HL-60/S4 treated with retinoic acid at 250 ng/mL for 4 days and 3 days (cell line): Measurements from ENCODE around the gene PROSER2.

ENCODE experiments used
- in situ Hi-C: fragments of 300-500 bp; cut with MboI; formaldehyde crosslinking; loops from 2 replicates; pipeline ENCODE4 v1.7.0; 2022; ENCODE audit warnings: low sequenced_read_pairs

The PROSER2 gene

GRCh38 chr10:11866199-11866925 is 43.2 kb downstream of the PROSER2 start:
- in situ Hi-C loops: no loop called here

- in situ Hi-C loops: no loop called here
These were observed 46.1 kb downstream of the PROSER2 start for GRCh38 chr10:11869219-11869618.

- in situ Hi-C loops: no loop called here
These were observed 46.7 kb downstream of the PROSER2 start for GRCh38 chr10:11869743-11870460.

- in situ Hi-C loops: no loop called here
These were observed 47.3 kb downstream of the PROSER2 start for GRCh38 chr10:11870461-11870780.

GRCh38 chr10:11870900-11871400 is 47.8 kb downstream of the PROSER2 start:
- in situ Hi-C loops: no loop called here

GRCh38 chr10:11871466-11871865 is 48.3 kb downstream of the PROSER2 start:
- in situ Hi-C loops: no loop called here

GRCh38 chr10:11874568-11875493 is 51.7 kb downstream of the PROSER2 start:
- in situ Hi-C loops: no loop called here

GRCh38 chr10:11875494-11876281 is 52.5 kb downstream of the PROSER2 start:
- in situ Hi-C loops: no loop called here

GRCh38 chr10:11876324-11876723 is 53.2 kb downstream of the PROSER2 start:
- in situ Hi-C loops: no loop called here

GRCh38 chr10:11876805-11877590 is 53.8 kb downstream of the PROSER2 start:
- in situ Hi-C loops: no loop called here

- in situ Hi-C loops: no loop called here
These were observed 54.4 kb downstream of the PROSER2 start for GRCh38 chr10:11877591-11877905.

GRCh38 chr10:11878776-11879175 is 55.6 kb downstream of the PROSER2 start:
- in situ Hi-C loops: no loop called here

GRCh38 chr10:11879387-11880094 is 56.4 kb downstream of the PROSER2 start:
- in situ Hi-C loops: no loop called here

- in situ Hi-C loops: no loop called here
These were observed 57.2 kb downstream of the PROSER2 start for GRCh38 chr10:11880151-11881029.

- in situ Hi-C loops: no loop called here
These were observed 57.9 kb downstream of the PROSER2 start for GRCh38 chr10:11881030-11881476.

- in situ Hi-C loops: no loop called here
These were observed 58.6 kb downstream of the PROSER2 start for GRCh38 chr10:11881477-11882417.
